ENCODE results near the gene SERPING1.

The SERPING1 gene

GRCh38 chr11:57656885-57657193, 59.4 kb downstream of the SERPING1 start:
- Histone ChIP-seq H3K4ac (ENCODE audit: low read depth in 1 of 2, low read length in 2 of 2) (no peak overlapping the region), H3K9me3 (ENCODE audit: control insufficient read depth, low read length) (no peaks in the 10 kb centered on the region), H3K9ac (ENCODE audit: low read length) (peak overlapping the region; percentile 89), H3K18ac (ENCODE audit: low read depth in 1 of 2, low read length in 2 of 2) (no peak overlapping the region), H3K79me1 (replicated peaks; ENCODE audit: low read length, poor library complexity, severe bottlenecking) (peaks cover 23% of the 10 kb centered on the region), H3K4me3 (ENCODE audit: insufficient read depth in 1 of 2, low read depth in 1 of 2, low read length in 2 of 2) (peak overlapping the region in 1 of 2 experiments; percentile 91), H2BK5ac (ENCODE audit: low read depth, low read length, poor library complexity, severe bottlenecking) (no peak overlapping the region), H3K27me3 (ENCODE audit: control insufficient read depth in 1 of 2, insufficient read depth in 1 of 2, low read length in 2 of 2) (no peaks in the 10 kb centered on the region), H4K8ac (ENCODE audit: low read length) (no peak overlapping the region), H3K27ac (ENCODE audit: low read length, poor library complexity, severe bottlenecking) (peak overlapping the region; percentile 85), H3K36me3 (ENCODE audit: control insufficient read depth in 1 of 2, insufficient read depth in 2 of 2, low read depth in 1 of 2, low read length in 2 of 2) (peaks cover 23 to 27% of the 10 kb centered on the region in 2 experiments), H2BK120ac (ENCODE audit: low read depth, low read length) (no peak overlapping the region), H2AK5ac (ENCODE audit: low read length, severe bottlenecking) (no peak overlapping the region), H2AFZ (ENCODE audit: low read depth, low read length) (no peak overlapping the region), H3K4me2 (ENCODE audit: low read length, poor library complexity, severe bottlenecking) (peak overlapping the region; percentile 62), H2BK15ac (ENCODE audit: low read depth, poor library complexity, severe bottlenecking) (no peak overlapping the region), H3K14ac (ENCODE audit: low read length in 2 of 2) (no peak overlapping the region), H4K91ac (ENCODE audit: low read length) (no peak overlapping the region), H2BK12ac (ENCODE audit: low read length in 2 of 2) (no peak overlapping the region), H3K4me1 (ENCODE audit: control insufficient read depth, insufficient read depth, low read depth, low read length) (peaks cover 3% of the 10 kb centered on the region), H3K23ac (ENCODE audit: low read length in 2 of 2) (no peak overlapping the region)
- 32% methylated on average over 4 of the region's 5 CpGs for WGBS
- DNase-seq = no peak

- Histone ChIP-seq H2BK12ac (ENCODE audit: low read length in 2 of 2) (no peak within 1 kb of the TSS), H3K79me1 (replicated peaks; ENCODE audit: low read length, poor library complexity, severe bottlenecking) (peaks cover 23% of the 10 kb centered on the region), H3K4me1 (ENCODE audit: control insufficient read depth, insufficient read depth, low read depth, low read length) (peaks cover 3% of the 10 kb centered on the region), H2AK5ac (ENCODE audit: low read length, severe bottlenecking) (no peak within 1 kb of the TSS), H4K8ac (ENCODE audit: low read length) (peak within 1 kb of the TSS; percentile 86), H3K4ac (ENCODE audit: low read depth in 1 of 2, low read length in 2 of 2) (peak within 1 kb of the TSS in 1 of 2 experiments; percentile 79), H3K14ac (ENCODE audit: low read length in 2 of 2) (peak within 1 kb of the TSS in 1 of 2 experiments; percentile 44), H2BK5ac (ENCODE audit: low read depth, low read length, poor library complexity, severe bottlenecking) (no peak within 1 kb of the TSS), H3K4me2 (ENCODE audit: low read length, poor library complexity, severe bottlenecking) (peak within 1 kb of the TSS; percentile 97), H3K18ac (ENCODE audit: low read depth in 1 of 2, low read length in 2 of 2) (peak within 1 kb of the TSS; percentile 69 to 90), H3K27me3 (ENCODE audit: control insufficient read depth in 1 of 2, insufficient read depth in 1 of 2, low read length in 2 of 2) (no peaks in the 10 kb centered on the region), H3K36me3 (ENCODE audit: control insufficient read depth in 1 of 2, insufficient read depth in 2 of 2, low read depth in 1 of 2, low read length in 2 of 2) (peaks cover 23 to 32% of the 10 kb centered on the region in 2 experiments), H2BK120ac (ENCODE audit: low read depth, low read length) (no peak within 1 kb of the TSS), H3K23ac (ENCODE audit: low read length in 2 of 2) (no peak within 1 kb of the TSS), H2AFZ (ENCODE audit: low read depth, low read length) (peak within 1 kb of the TSS; percentile 91), H3K9me3 (ENCODE audit: control insufficient read depth, low read length) (no peaks in the 10 kb centered on the region), H2BK15ac (ENCODE audit: low read depth, poor library complexity, severe bottlenecking) (no peak within 1 kb of the TSS), H3K27ac (ENCODE audit: low read length, poor library complexity, severe bottlenecking) (peak within 1 kb of the TSS; percentile 85), H3K9ac (ENCODE audit: low read length) (peak within 1 kb of the TSS; percentile 89), H4K91ac (ENCODE audit: low read length) (no peak within 1 kb of the TSS), H3K4me3 (ENCODE audit: insufficient read depth in 1 of 2, low read depth in 1 of 2, low read length in 2 of 2) (peak within 1 kb of the TSS; percentile 61 to 91)
- DNase-seq = peak; percentile 99
- 1% methylated on average over 45 of the region's 45 CpGs for WGBS
Measured at GRCh38 chr11:57657194-57658022, 59.9 kb downstream of the SERPING1 start, which contains the start of gene CLP1. CLP1 (plus strand) TSS chr11:57657762; CDS start chr11:57659477, 1,715 bp downstream.

DNA sequence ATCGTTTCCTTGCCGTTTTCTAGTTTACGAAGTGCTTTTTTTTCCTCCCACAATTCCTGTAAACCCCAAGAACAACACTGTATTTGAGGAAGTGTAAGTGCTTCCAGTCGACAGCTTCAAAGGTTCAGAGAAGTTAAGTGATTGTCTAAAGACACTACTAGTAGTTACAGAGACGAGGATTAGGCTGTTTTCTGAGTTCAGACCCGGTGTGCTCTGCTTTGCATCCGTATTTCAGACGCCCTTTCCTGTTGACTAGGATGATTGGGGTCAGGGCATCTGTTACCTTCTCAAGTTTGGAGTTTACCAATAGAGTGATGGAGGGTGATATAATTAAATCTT, 60.5 kb downstream of the SERPING1 start:
- Histone ChIP-seq H3K27me3 (ENCODE audit: control insufficient read depth in 1 of 2, insufficient read depth in 1 of 2, low read length in 2 of 2) (no peaks in the 10 kb centered on the region), H4K91ac (ENCODE audit: low read length) (no peak overlapping the region), H3K14ac (ENCODE audit: low read length in 2 of 2) (no peak overlapping the region), H2BK12ac (ENCODE audit: low read length in 2 of 2) (no peak overlapping the region), H2BK5ac (ENCODE audit: low read depth, low read length, poor library complexity, severe bottlenecking) (no peak overlapping the region), H3K27ac (ENCODE audit: low read length, poor library complexity, severe bottlenecking) (peak overlapping the region; percentile 19), H3K4ac (ENCODE audit: low read depth in 1 of 2, low read length in 2 of 2) (no peak overlapping the region), H3K9me3 (ENCODE audit: control insufficient read depth, low read length) (no peaks in the 10 kb centered on the region), H3K9ac (ENCODE audit: low read length) (peak overlapping the region; percentile 89), H2AK5ac (ENCODE audit: low read length, severe bottlenecking) (no peak overlapping the region), H2BK120ac (ENCODE audit: low read depth, low read length) (no peak overlapping the region), H3K4me2 (ENCODE audit: low read length, poor library complexity, severe bottlenecking) (peak overlapping the region; percentile 97), H2AFZ (ENCODE audit: low read depth, low read length) (no peak overlapping the region), H3K18ac (ENCODE audit: low read depth in 1 of 2, low read length in 2 of 2) (peak overlapping the region in 1 of 2 experiments; percentile 11), H3K23ac (ENCODE audit: low read length in 2 of 2) (no peak overlapping the region), H3K4me3 (ENCODE audit: insufficient read depth in 1 of 2, low read depth in 1 of 2, low read length in 2 of 2) (peak overlapping the region; percentile 18 to 91), H2BK15ac (ENCODE audit: low read depth, poor library complexity, severe bottlenecking) (no peak overlapping the region), H3K79me1 (replicated peaks; ENCODE audit: low read length, poor library complexity, severe bottlenecking) (peaks cover 25% of the 10 kb centered on the region), H3K36me3 (ENCODE audit: control insufficient read depth in 1 of 2, insufficient read depth in 2 of 2, low read depth in 1 of 2, low read length in 2 of 2) (peaks cover 23 to 38% of the 10 kb centered on the region in 2 experiments), H3K4me1 (ENCODE audit: control insufficient read depth, insufficient read depth, low read depth, low read length) (peaks cover 3% of the 10 kb centered on the region), H4K8ac (ENCODE audit: low read length) (no peak overlapping the region)
- peak; percentile 18 for DNase-seq
- under 1% methylated on average over 5 of the region's 8 CpGs for WGBS

DNA sequence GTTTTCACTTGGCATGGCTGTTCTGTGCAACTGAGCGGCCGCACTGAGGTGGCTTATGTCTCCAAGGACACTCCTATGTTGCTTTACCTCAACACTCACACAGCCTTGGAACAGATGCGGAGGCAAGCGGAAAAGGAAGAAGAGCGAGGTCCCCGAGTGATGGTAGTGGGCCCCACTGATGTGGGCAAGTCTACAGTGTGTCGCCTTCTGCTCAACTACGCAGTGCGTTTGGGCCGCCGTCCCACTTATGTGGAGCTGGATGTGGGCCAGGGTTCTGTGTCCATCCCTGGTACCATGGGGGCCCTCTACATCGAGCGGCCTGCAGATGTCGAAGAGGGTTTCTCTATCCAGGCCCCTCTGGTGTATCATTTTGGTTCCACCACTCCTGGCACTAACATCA, 62.2 kb downstream of the SERPING1 start:
- H3K4me1 ChIP-seq (ENCODE audit: control insufficient read depth, insufficient read depth, low read depth, low read length) = peaks cover 3% of the 10 kb centered on the region
- H2BK15ac ChIP-seq (ENCODE audit: low read depth, poor library complexity, severe bottlenecking) = no peak overlapping the region
- WGBS = 98% methylated on average over 11 of the region's 14 CpGs

More for the DNA sequence above, 62.2 kb downstream of the SERPING1 start:
- Histone ChIP-seq H3K36me3 (ENCODE audit: control insufficient read depth in 1 of 2, insufficient read depth in 2 of 2, low read depth in 1 of 2, low read length in 2 of 2) (peaks cover 23 to 39% of the 10 kb centered on the region in 2 experiments), H2BK12ac (ENCODE audit: low read length in 2 of 2) (no peak overlapping the region), H3K23ac (ENCODE audit: low read length in 2 of 2) (no peak overlapping the region), H2AK5ac (ENCODE audit: low read length, severe bottlenecking) (no peak overlapping the region), H2BK120ac (ENCODE audit: low read depth, low read length) (no peak overlapping the region), H3K27me3 (ENCODE audit: control insufficient read depth in 1 of 2, insufficient read depth in 1 of 2, low read length in 2 of 2) (no peaks in the 10 kb centered on the region), H3K9me3 (ENCODE audit: control insufficient read depth, low read length) (no peaks in the 10 kb centered on the region), H3K14ac (ENCODE audit: low read length in 2 of 2) (no peak overlapping the region), H3K4ac (ENCODE audit: low read depth in 1 of 2, low read length in 2 of 2) (no peak overlapping the region), H3K18ac (ENCODE audit: low read depth in 1 of 2, low read length in 2 of 2) (no peak overlapping the region), H3K4me3 (ENCODE audit: insufficient read depth in 1 of 2, low read depth in 1 of 2, low read length in 2 of 2) (no peak overlapping the region), H4K91ac (ENCODE audit: low read length) (no peak overlapping the region), H2AFZ (ENCODE audit: low read depth, low read length) (no peak overlapping the region), H4K8ac (ENCODE audit: low read length) (no peak overlapping the region), H3K79me1 (replicated peaks; ENCODE audit: low read length, poor library complexity, severe bottlenecking) (peaks cover 26% of the 10 kb centered on the region), H3K27ac (ENCODE audit: low read length, poor library complexity, severe bottlenecking) (no peak overlapping the region), H3K4me2 (ENCODE audit: low read length, poor library complexity, severe bottlenecking) (no peak overlapping the region), H2BK5ac (ENCODE audit: low read depth, low read length, poor library complexity, severe bottlenecking) (no peak overlapping the region), H3K9ac (ENCODE audit: low read length) (peak overlapping the region; percentile 11)
- DNase-seq = no peak
